Measurements from ENCODE around the gene FBXL7.
A peak's percentile ranks its signal among the peaks of the same experiment; 100 is the strongest.

The FBXL7 gene

DNA sequence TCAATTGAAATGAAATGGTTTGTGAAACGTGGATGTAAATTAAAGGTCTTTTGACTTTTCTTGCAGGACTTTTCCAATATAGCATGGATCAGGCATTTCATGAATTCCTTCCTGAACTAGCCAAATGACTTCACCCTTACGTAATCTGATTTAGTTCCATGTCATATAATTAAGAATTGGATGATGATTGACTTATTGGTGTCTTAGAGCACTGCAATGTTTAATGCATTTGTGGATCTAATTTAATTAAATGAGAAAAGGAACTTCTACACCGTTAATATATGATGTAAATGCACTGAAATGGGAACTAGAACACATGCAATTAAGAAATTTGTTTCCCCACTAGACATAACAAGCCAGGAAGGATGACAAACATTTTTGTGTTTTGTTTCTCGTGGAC, 228.8 kb downstream of the FBXL7 start:
- DNase-seq = no peak

DNA sequence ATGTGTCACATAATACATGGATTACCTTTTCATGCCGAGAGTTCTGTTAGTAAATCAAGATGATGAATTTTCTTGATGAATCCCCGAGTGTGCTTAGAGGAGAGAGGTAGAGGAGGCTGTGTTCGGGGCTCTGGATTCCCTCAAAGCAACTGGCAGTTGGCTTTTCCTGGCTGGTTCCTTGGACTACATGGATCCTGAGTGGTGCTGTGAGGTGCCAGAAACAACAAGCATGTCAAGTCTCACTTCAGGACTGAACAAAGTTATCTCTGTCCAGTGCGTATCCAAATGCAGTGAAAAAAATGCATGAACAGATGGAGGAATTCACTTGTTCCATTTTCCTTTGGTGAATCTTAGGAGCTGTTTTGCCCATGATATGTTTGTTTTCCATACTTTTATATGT, 231.7 kb downstream of the FBXL7 start:
- DNase-seq = no peak

DNA sequence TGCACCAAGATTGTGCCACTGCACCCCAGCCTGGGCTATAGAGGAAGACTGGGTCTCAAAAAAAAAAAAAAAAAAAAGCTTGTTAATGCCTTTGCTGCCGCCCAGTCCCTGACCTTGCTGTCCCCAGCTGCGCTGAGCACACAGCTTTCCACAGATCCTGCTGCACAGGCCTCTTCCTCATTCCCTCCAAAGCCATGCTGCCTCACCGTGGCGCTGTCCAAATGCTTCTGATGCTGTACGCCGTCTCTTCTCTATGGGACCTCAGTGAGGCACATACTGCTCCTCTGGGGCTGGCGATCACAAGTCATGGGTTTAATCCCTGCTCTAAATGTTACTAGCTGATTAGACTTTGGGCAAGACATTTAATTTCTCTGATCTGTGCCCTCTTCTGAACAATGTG, 234.1 kb downstream of the FBXL7 start:
- peak in 1 of 2 experiments; percentile 46 for DNase-seq

DNA sequence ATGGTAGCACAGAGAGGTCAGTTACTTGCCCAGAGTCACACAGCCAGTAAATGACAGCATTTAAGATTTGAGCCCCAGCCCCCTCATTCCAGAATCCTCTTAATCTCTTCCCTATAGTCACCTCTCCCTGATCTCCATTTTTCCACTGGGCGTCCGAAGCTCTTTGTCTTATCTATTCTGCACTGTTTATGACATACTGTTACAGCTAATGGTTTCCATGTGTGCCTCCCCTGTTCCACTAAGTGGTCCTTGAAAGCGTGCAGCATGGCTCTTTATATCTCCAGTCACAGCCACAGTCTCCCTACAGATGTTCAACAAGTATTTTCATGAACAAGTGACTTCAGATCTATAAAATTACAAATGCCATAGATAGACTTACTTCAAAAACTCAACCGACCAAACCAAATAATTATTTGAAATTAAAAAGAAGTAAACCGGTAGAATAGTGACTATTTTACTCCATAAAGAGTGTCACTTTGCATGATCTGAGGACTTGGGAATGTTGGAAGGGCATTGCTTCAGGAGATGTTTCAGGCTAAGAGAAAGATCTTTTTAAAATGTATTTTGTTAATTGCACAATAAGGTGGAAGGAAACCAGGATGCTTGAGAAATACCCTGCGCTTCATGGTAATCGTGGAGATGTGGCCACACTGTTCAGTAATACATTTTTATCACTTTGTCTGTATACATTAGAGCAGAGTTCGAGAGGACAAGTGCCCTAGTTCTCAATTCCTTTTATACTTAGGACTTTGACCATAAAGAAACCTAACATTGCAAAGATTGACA, 237.2 kb downstream of the FBXL7 start:
- DNase-seq = no peak

DNA sequence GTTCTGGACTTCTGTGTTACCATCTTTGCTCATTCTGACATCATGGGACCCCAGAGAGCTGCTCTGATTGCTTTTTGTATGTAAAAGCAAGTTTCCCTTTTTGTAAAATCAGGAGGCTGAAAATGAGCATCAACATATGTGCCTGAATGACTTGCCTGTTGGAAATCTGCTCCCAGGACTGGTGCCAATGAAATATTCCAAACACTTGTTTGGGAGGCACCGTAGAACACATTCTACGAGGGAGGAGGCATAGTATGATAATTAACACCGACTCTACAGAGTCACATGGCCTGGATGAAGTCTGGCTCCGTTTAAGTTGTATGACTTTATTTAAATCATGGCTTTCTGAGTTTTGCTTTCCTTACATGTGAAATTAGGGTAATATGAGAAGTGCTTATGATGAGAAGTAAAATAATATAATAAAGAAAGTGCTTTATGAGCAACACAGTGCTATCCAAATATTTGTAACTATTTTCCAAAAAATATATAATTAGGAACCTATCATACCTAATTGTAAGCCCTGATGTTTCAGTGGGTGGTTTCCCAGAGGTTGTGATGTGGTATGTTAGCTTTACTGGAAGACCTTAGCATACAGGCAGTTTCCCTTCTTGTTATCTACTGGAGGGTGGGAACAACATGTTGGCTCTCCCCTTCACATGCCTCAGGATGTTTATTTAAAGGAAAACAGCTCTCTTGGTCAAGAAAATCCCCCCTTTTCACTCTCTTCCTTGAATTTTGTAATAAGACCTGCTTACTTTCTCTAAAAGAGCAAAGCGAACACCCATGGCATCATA, 238.1 kb downstream of the FBXL7 start:
- DNase-seq = no peak

DNA sequence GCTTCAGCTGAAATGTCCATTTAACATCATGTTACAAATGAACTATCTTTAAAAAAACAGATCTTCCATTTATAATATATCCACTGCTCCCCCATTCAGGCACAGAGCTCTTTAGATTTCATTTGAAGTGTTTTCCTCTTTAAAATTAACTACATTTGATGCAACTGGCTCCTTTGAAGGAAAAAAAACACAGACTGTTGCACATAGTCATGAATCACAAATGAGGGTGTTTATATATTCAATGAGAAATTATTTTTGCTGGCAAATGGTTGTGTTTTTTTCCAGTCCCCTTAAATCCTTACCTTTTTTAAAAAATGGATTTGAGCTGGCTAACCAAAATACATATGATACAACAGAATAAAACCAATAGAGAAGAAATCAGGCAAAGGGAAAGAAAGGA, 240.4 kb downstream of the FBXL7 start:
- no peak for DNase-seq

DNA sequence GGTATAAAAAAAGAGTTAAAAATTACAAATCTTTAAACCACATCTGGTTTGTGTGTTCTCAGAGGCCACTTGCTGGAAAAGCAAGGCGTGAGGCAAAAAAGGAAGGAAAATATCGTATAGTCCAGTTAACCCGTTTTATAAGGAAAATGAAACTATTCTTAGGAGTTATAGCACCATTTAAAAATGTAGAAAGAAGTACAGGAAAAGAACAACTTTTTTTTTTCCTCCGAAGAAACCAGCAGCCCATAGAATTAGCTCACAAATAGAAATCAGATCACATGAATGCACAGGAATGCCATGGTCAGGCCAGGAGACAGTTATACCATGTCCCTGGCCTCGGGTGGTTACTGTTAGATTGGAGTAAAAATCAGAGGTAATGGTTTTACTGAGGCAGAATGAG, 241.6 kb downstream of the FBXL7 start:
- no peak for DNase-seq

DNA sequence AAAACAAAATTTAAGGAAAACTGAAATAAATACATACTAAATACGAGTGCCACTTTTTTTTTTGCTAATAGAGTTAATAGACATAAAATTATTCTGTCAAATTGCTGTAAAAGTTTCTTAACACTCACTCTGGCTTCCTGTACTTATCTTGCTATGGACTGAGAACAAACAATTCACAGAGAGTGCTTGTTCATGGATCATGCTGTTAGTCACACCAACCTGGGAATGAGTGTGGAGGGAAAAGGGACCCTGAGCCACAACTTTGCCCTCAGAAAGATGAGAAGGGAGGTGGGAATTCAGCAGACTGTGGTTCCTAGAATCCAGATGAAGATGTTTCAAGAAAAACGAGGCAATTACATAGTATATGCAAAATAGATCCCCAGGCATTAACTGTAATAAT, 246.9 kb downstream of the FBXL7 start:
- no peak for DNase-seq

DNA sequence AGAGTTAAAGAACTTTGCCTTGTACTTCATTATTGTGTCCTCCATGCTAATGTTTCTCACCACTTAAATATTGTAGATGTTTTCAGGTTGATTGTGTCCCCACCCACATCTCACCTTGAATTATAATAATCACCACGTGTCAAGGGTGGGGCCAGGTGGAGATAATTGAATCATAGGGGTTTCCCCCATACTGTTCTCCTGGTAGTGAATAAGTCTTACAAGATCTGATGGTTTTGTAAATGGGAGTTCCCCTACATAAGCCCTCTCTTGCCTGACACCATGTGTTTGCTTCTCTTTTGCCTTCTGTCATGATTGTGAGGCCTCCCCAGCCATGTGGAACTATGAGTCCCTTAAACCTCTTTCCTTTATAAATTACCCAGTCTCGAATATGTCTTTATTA, 248.3 kb downstream of the FBXL7 start:
- no peak for DNase-seq

DNA sequence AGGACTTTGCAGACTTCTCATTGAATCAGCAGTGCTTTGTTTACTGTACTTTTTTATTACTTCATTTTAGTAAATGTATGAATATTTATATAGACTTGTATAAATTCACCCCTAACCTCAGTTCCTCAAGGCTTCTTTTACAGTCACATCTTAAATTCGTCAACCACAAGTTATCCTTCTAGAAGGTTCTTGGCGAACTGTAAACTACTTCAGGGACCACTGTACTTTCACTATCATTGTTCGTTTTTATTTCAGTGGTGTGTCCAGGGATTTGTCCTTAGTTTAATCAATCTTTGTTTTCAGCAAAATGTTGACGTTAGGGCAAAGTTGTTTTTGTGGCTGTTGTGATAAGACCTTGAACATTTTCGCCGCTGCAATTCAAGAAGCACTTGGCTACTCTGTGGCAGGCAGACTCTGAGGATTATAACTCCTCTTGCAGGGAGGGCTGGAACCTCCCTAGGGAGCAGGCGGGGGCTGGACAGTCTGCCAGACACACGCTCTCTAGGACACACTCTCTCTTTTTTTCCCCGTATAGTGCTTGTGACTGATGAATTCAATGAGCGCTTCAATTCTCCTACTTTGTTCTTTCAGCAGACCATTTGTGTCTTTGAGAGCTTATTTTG, 252.8 kb downstream of the FBXL7 start:
- DNase-seq = no peak

DNA sequence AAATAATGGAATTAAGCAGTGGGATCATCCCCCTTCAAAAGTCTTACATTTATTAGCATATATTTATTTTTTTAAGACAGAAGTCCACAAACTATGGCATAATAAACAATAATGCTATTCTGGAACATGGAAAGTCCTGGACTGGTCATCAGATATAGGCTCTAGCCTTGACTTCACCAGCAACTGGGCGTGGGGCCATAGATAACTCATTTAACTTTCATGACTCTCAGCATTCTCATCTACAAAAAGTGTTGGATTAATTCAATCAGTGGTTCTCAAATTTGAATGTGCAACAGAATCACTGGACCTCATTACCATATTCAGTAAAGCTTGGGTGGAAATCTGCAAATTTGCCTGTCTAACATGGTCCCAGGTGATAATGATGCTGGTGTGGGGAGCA, 253.8 kb downstream of the FBXL7 start:
- no peak for DNase-seq

DNA sequence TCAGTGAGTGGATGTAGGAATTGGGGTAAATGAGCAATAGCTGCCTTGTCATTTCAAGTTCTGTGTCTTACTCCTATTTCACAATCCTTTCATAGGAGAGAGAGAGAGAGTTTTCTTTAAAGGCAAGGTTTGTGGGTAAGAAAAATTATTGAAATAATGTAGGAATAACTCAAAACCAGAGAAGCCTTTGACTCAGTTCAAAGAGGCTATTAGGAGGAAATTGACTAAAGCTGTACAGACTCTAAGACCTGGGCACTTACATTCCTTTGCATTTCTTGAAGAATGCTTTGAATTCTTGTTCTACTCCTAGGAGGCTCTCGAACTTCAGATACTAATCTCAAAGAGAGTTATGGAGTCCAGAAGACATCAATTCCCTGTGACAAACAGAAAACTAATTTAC, 257.1 kb downstream of the FBXL7 start:
- no peak for DNase-seq

DNA sequence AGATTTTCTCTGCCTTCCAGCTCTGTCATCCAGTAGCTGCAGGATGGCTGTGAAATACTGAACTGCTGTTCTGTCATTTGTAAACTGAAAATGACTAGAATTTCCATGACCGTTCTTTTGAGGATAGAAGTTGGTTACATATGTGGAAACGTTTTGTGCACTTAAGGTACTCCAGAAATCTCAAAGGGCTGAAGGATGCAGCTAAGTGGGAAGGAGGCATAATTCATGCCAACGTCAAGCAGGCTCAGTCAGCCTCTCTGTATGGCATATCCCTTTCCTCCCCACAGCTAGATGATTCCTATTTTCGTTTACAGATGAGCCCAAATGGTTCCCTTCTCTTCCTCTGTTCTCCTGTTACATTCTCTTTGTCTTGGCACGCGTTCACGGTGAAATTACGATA, 257.6 kb downstream of the FBXL7 start:
- no peak for DNase-seq

DNA sequence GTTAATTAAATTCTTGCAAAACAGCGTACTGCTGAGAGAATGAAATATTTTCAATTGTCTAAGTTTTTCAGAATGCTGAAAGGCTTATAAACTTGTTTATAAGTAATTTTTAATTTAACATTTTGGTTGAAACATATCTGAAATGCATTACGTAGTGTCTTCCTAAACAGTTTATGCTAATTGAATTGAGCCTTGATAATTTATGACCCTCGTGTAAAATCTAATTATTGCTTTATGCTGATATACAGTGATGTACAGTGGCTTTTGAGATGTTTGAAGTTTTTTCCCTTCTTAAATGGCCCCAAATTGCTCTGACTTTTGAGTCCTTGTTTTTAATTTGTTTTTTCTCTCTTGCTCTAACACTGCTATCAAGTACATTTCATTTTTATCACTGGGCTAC, 262.7 kb downstream of the FBXL7 start:
- no peak for DNase-seq

DNA sequence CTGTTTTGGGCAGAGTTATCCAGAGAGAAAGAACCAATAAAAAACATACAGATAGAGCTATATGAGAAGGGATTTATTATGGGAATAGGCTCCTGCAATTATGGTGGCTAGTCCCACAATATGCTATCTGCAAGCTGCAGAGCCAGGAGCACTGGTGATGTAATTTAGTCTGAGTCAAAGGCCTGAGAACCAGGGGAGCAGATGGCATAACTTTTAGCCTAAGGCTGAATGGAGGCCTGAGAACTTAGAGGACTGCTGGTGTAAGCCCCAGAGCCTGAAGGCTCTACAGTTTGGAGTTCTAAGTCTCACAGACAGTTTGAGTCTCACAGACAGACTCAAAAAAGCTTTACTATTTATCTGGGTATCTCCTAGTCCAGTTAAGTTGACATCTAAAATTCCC, 263.8 kb downstream of the FBXL7 start:
- no peak for DNase-seq

DNA sequence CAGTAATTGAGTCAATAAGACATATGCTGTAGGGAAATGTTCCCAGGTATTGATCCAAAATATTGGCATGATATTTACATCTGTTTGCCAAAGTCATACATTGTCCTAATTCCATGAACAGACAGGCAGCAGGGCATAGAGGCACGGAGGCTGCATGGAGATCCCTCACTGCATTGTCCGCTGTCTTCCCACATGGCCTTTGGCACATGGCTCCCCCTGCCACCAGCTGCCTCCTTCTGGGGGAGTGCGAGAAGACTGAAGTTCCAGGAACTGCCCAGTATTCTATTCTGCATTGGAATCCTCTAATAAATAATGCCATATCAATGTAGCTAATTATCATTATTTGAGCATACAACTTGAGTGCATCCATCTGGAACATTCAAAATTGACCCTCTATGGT, 269.0 kb downstream of the FBXL7 start:
- DNase-seq = no peak

DNA sequence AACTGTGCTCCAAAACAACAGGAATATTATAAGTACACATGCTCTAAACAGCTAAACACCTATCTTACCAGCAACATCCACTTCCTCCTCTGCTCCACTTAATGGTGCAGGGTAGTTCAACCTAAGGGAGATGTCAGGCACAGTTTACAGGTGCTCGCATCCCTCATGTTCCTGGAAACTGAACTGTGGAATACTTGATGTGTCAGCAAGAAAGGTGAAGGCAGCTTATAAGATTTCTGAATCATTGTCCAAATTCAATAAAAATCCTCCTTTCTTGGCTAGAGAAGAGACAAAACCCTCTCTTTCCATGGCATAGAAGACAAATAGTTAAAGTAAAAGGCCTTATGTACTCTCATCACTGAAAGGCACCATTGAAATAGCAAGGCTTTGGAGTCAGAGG, 272.2 kb downstream of the FBXL7 start:
- DNase-seq = no peak

DNA sequence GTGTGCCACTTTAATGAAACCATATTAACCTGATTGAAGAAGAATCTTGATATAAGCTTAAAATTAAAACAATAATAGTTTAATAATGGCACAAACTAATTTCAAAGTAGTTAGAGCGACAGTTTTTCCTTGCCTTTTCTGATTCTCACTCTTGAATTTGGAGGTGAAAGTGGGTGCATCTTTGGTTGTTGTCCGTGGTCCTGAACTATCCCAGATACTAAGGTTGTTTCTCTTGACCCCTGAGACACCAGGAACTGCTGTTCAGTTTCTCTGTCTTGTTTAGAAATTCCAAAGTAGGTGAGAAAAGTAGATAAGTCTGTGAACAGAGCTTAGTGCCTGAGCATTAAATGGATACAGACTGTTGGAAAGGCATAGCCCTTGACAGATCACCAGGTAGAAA, 274.7 kb downstream of the FBXL7 start:
- no peak for DNase-seq

DNA sequence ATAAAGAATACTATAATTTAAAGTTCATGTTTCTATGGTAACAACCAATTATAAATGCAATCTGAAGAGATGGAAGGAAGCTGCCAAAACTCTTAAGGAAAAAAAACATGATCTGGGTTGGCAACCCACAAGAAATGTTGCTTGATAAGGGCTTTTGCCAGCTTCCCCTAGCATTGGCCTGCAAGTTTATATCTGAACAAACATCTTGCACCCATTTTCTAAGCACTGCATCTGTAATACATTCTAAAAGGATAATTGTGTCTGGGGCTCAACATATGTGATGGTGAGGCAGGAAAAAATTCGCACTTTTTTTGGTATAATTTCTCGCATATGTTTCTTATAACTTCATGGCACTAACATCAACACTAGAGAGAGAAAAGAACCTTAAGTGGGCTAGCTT, 276.4 kb downstream of the FBXL7 start:
- DNase-seq = no peak

DNA sequence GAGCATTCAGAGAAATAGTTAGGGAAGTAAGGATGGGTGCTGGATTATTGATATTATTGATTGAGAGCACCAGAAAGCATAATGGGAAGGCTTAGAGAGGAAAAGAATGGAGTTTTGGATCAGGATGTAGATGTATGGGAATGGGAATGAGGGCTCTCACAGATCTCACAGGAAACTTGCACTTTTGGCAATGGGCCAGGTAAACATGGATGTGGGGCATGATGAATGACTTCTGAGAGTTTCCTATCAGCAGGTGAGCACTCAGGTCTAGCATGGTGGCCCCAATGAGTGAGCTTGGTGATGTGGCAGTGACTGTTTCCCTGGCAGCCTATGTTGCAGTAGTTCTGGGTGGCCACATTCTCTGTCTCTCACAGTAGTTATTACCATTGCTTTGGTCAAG, 283.8 kb downstream of the FBXL7 start:
- DNase-seq = no peak

DNA sequence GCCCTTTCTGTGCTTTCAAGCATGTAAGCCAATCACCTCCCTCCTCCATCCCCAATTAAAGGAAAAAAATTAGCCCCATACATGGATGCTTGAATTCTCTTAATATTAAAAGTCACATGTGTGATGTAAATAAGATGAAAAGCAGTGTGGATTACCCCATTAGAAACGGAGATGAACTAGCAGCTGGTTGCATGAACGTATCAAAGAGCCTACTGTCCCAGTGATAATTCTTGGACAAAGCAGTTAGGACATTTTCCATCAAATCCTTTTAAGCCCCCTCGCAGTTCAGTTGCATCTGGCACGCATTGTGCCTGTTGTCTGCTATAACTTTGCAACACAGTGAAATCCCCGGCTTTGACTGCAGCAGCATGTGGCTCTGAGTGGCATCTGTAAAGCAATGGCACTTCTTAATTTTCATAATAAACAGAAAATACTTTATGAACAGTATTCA, 285.6 kb downstream of the FBXL7 start:
- DNase-seq = no peak

DNA sequence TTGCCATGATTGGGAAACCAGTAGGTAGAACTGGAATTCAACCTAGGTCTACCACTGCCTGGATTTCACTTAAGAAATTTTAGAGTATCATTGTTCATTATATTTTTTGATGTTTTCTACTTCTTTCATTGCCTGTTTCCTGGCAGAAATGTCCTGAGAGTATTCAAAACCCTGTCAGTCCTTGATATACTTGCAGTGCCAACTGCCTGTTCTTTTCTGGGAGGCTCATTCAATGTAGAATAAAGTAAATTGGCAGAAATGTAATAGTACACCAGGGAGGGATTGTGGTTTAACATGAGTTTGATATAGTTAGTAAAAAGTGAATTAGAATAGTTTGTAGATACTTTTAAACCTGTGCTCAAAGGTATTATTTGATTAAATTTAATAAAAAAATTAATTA, 286.3 kb downstream of the FBXL7 start:
- no peak for DNase-seq

DNA sequence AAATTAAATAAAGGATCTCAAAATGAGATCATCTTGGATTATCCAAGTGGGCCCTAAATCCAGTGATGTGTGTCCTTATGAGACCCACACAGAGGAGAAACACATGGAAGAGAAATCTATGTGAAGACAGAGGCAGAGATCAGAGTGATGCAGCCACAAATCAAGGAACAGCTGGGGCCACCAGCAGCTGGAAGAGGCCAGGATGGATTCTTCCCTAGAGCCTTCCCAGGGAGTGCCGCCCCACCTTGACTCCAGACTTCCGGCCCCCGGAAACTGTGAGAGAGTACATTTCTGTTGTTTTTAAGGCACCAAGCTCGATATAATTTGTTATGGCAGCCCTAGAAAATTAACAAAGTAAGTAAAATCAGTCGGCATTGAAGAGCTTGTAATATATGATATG, 286.9 kb downstream of the FBXL7 start:
- no peak for DNase-seq

DNA sequence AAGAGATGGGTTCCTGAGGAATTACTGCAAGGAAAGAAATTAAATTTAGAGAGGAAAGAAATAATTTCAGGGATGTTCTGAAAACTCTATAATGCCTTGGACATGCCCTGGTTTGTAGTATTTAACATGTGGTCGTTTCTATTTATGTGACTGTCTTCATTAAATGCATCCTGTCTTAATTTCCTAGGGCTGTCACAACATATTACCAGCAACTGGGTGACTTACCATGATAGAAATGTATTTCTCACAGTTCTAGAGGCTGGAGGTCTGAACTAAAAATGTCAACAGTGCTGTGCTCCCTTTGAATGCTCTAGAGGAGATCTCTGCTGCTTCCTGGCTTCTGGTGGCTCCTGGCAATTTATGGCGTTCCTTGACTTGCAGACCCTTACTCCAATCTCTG, 287.7 kb downstream of the FBXL7 start:
- DNase-seq = no peak
